Upper lobe of left lung (tissue), 4 donors: ENCODE data around the gene MYOD1.

Experiments
- POLR2A ChIP-seq, 4 donors: fragments of 450-650 bp; IDR thresholded peaks; one replicate each; pipeline ENCODE4 v1.5.1; 2016 to 2017; ENCODE audit warnings: antibody characterized with exemption in 4 of 4, mild to moderate bottlenecking in 2 of 4
- TF ChIP-seq, protein P1 (sequence below), 6 experiments: fragments of 450-650 bp in 4 of 6; fragments of 200-600 bp in 2 of 6; sonication (generic) in 2 of 6; IDR thresholded peaks; one replicate each; pipeline ENCODE4 v1.5.1; 2016 to 2019; ENCODE audit warnings: antibody characterized with exemption in 6 of 6

- no peak for TF ChIP-seq POLR2A (IDR thresholded peaks at IDR 0.05)
- TF ChIP-seq, protein P1, sequence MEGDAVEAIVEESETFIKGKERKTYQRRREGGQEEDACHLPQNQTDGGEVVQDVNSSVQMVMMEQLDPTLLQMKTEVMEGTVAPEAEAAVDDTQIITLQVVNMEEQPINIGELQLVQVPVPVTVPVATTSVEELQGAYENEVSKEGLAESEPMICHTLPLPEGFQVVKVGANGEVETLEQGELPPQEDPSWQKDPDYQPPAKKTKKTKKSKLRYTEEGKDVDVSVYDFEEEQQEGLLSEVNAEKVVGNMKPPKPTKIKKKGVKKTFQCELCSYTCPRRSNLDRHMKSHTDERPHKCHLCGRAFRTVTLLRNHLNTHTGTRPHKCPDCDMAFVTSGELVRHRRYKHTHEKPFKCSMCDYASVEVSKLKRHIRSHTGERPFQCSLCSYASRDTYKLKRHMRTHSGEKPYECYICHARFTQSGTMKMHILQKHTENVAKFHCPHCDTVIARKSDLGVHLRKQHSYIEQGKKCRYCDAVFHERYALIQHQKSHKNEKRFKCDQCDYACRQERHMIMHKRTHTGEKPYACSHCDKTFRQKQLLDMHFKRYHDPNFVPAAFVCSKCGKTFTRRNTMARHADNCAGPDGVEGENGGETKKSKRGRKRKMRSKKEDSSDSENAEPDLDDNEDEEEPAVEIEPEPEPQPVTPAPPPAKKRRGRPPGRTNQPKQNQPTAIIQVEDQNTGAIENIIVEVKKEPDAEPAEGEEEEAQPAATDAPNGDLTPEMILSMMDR (IDR thresholded peaks at IDR 0.05), result no peak
Measured at GRCh38 chr11:17739945-17740338, 20.6 kb downstream of the MYOD1 start.
